Measurements from ENCODE around the gene VEZT.
"Not testable (repeated sequence)": the region's sequence is repeated elsewhere in the genome, so short reads cannot be mapped to it uniquely, and the experiment has no call there.

VEZT gene

DNA sequence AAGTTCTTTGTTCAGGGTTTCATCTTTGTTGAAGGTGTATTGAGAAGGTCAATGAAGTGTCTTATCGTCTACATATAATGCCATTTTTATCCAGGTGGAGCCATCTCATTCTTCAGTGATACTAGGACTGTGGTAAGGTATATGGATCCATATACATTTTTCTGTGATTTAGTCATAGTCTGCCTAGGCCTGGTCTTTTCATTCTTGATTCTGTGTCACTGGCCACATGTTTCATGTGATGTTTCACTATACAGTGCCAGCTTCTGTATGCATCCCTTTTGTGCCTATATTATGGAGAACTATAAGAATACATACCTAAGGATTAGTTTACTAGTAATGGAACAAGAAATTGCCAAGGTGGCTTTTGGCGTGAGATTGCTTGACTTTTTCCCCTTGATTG is 40.5 kb downstream of the VEZT start:
- DNase-seq, result no peak

DNA sequence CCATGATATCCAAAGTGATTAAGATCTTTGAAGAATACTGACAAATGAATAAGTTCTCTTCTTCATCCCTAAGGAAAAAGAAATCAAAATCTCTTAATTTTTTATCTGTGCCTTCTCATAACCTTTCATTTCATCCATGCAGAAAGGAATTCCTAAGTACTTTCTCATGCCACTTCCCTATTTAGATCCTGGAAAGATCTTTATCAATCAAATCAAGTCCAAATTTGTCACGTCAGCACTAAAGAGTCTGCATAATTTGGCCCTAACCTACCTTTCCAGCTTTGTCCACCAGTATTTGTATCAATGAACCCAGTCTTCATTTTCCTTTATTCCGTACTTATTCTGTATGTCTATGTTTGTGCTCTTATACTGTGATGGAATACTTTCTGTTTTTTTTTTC is 41.2 kb downstream of the VEZT start:
- no peak for DNase-seq

DNA sequence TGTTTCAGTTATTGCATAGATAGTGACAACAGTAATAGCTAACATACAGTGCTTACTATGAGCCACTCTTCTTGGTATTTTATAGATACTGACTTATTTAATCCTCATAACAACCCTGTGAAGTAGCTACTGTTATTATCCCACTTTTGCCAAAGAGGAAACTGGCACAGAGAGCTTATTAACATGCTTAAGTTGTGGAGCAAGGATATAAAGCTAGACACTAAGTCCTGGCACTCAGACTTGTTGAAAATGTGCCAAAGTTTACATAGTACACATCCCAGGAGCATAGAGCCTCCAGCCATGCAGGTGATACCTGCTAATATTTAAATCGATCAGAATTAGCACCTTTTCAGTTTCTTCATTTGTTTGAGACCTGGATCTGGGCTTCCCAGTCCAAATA is 41.8 kb downstream of the VEZT start:
- DNase-seq, result no peak

DNA sequence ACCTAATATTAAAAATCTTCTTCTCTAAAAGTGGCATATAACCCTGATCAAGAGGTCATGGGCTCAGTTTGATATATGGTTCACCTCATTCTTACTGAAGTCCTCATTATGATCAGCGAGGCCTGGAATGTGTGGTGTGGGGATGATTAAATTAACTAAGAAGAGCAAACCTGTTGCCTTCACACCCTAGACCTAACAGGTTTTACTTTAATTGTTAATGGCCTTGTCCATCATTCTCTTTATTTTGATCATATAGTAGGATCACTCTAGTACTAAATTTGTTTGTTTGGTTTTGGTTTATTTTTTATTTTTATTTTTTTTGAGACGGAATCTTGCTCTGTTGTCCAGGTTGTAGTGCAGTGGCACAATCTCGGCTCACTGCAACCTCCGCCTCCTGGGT is 43.5 kb downstream of the VEZT start:
- DNase-seq, result no peak

DNA sequence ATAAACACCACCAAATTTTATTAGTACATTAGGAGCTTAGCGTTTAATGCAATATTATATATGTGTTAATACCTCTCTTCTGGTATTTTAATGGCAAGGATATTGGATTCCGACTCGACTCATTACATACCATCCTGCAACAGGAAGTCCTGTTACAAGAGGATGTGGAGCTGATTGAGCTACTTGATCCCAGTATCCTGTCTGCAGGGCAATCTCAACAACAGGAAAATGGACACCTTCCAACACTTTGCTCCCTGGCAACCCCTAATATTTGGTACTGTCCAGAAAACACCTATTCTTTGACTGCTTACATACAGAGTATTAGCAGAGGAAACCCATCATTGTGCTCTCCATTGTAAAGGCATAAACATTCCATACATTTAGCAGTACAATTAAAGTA is 45.2 kb downstream of the VEZT start:
- DNase-seq, result no peak

DNA sequence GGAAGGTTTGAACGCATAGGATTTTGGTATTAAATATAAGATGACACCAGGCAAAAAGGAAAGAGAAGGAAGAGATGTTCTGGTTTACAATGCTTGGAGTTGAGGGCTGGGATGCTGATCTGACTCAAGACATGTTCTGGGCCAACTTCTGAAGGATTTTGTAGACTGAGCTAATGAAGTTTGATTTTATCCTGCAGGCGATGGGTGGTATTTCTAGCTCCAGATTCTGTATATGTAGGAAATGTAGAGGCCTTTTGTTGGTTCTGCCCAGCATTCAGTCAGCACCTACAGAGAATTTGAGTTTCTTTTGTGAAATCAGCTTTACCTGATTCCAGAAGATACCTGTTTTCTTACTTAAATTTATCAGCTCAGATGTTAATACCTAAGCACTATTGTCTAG is 48.2 kb downstream of the VEZT start:
- no peak for DNase-seq

DNA sequence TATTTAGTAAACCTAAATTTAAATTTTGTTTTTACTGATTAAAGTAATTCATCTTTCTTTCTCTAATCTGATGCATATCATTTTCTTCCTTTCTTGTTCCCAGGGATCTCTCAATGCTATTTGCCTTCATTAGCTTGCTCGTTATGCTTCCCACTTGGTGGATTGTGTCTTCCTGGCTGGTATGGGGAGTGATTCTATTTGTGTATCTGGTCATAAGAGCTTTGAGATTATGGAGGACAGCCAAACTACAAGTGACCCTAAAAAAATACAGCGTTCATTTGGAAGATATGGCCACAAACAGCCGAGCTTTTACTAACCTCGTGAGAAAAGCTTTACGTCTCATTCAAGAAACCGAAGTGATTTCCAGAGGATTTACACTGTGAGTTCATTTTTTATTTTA is 48.6 kb downstream of the VEZT start:
- DNase-seq, result no peak

DNA sequence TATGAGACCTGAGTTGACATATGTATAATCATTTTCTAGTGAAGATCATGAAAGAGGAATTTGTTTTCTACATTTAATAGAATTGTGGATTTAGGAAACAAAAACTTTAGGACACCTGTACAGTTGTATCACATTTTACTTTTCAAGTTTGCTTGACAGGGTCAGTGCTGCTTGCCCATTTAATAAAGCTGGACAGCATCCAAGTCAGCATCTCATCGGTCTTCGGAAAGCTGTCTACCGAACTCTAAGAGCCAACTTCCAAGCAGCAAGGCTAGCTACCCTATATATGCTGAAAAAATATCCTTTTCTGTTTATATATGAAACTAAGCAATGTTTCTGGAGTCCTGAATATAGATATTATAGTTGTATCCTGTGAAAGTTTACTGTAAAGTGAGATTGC is 52.3 kb downstream of the VEZT start:
- no peak for DNase-seq

DNA sequence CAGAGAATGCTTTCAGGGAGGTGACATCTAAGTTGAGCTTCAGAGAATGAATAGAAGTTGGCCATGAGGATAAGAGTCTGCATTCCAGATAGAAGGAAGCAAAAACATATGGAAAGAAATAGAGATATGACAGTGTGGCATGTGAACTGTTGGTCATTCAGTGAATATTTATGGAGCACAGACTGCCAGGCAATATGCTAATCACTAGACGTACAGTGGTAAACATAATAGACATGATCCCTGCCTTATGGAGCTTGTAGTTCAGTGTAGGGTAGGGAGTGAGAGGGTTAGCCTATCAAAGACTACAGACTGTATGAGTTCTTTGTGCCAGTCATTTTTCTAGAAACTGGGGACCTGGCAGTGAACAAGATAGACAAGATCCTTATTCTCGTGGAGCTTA is 53.9 kb downstream of the VEZT start:
- no peak for DNase-seq

DNA sequence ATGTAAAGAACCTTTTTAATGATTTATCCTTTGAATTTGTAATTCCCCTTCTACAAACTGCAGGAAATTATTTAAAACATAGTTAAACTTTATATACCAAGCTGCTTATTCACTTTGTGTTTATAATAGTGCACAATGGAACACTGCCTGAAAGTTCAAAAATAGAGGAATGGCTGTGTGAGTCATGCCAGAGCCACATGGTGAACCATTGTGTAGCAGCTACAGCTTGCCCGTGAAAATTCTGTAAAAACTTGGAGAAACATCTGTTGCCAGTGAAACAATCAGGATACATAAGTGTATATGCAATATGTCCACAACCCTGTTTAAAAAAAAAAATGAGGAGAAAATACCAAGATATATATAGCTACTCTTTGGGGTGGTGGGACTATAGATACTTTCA is 59.5 kb downstream of the VEZT start:
- no peak for DNase-seq

DNA sequence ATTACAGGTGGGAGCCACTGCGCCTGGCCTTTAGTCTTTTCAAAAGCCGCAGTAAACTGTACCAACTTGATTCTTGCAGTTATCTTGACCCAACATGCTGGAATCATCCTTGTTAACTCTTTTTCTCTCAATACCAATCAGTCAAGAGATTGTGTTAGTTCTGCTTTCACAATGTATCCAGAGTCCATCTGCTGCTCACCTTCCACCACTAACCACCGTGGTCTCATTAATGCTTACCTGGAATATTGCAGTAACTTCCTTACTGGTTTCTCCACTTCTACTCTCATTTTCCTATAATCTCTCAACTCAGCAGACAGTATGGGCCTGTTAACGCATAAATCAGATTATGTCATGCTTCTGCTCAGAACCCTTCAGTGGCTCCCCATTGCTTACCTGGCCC is 62.2 kb downstream of the VEZT start:
- DNase-seq, result no peak

DNA sequence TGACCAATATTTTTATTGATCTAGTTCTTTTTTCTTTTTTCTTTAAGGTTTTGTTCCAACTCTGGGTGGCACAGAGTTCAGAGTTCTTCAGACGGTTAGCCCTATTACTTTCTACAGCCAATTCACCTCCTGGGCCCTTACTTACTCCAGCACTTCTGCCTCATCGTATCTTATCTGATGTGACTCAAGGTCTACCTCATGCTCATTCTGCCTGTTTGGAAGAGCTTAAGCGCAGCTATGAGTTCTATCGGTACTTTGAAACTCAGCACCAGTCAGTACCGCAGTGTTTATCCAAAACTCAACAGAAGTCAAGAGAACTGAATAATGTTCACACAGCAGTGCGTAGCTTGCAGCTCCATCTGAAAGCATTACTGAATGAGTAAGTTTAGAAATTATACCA is 64.7 kb downstream of the VEZT start:
- DNase-seq, result no peak

DNA sequence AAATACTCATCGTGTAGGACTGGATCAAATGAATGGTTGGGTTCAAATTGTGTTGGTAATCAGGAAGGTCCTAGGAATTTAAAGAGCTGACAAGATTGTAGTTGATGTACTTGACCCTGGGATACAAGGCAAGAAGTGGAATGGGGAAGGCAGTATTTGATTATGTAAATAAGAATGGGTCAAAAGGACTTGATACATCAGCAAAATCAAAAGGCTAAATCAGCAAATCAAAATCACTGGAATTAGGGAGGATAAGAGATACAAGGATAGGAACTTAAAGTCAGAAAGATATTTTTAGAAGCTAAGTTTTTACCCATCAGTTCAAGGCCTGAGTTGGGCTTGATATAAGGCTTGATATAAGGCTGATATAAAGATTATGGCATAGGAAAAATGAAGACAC is 65.8 kb downstream of the VEZT start:
- DNase-seq, result no peak

DNA sequence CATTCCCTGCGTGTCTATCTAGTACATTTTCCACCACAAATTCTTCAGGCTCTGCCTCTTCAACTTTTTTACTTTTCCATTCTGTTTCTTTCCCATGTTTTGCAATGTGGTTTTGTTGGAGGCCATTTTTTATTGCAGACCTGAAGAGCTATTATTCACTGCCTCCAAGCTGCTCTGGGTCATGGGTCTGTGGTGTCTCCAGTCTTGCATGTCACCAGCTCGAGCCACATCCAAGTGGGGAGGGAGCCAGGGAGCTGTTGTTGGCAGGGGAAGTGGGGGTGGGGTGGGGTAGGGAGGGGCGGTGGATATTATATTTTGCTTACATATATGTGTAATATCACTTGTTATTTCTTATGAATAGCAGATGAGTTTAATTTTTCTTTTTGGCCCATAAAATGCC is 69.1 kb downstream of the VEZT start:
- DNase-seq, result no peak

DNA sequence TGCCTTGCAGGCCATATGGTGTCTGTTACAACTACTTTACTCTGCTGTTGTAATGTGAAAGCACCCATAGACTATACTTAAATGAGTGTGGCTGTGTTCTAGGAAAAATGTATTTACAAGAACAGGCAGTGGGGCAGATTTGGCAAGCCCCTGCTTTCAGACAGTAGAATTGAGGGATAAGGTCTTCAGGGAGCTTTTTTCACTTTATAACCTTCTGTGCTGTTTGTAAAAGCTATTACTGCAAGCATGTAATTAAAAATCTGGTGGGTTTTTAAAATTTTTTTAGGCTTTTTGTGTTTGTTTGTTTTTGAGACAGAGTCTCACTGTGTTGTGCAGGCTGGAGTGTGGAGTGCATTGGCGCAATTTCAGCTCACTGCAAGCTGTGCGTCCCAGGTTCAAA is 73.9 kb downstream of the VEZT start:
- DNase-seq, result no peak

DNA sequence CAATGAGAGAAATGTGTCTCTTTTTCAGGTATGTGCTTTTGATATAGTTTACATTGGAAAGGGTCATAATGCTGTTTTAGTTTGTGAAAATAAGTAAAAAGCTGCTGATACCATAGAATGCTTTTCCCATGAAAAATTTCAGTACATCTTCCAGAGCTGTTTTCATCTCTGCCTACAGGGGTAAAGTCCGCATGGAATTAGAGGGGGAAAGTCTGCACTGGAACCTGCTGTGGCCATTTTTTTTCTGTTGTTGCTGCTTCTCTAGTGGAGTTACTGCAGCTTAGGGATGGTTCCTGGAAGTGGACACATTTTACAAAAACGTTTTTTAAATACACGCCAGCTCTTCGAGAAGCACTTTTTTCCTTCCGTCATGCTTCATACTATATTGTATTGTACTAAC is 81.3 kb downstream of the VEZT start:
- DNase-seq, result no peak

DNA sequence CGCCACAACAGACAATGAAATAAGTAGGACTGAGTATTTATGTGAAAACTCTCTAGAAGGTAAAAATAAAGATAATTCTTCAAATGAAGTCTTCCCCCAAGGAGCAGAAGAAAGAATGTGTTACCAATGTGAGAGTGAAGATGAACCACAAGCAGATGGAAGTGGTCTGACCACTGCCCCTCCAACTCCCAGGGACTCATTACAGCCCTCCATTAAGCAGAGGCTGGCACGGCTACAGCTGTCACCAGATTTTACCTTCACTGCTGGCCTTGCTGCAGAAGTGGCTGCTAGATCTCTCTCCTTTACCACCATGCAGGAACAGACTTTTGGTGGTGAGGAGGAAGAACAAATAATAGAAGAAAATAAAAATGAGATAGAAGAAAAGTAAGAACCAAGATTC is 82.7 kb downstream of the VEZT start:
- no peak for DNase-seq

DNA sequence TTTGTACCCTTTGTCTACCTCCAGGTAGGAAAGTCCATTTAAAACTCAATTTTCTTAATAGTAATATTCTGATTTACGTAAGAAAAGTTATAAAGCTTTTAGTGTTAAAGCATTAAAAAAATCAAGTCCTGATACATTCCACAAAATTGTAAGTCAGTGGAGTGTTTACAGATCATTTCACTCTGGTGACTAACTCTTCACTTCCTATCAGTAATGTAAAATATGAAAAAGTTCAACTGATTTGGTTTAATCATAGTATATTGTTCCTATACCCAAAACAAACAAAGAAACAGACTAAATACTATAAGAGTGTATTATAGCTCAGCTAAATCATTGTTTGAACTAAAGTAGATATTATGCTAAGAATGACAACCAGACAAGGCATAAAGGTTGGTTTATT is 85.9 kb downstream of the VEZT start:
- DNase-seq, result no peak

DNA sequence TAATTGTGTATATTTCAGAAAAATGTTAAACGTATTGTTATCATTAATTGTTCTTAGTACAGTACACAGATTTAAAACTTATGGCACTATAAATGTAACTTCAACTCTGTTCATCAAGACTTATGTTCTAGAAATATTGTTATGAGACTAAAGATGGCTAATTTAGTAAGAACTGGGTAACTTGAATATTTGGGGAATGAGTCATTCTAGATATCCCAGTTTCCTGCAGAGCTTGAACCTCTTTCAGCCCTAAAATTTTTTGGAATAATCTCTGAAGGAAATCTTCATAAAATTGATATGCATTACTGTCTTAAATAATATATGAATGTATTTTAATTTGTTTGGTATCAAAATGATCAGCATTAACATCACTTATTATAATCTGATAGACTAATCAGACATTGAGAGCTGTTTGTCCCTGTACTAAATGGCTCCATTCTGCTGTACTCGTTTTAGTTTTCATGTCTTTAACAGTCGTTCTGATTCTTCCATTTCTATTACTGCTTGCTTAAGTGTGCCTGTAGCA is 87.1 kb downstream of the VEZT start:
- DNase-seq, result no peak

DNA sequence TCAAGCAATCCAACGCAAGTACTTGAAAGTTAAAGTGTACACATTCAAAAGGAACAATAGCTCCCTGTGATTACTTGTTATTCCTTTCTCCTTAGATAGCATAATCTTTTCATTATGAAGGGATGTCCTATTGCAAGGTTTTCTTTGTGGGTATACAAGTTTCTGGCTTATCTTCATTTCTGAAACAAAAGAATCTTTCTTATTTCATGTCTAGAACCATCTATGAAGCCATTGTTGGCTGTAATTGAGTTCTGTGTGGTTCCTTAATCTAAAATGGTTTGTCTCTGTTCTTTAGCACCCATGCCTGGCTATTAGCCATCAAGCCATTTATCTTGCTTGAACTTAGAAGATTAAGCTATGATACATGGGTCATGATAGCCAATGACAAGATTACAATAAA is 95.0 kb downstream of the VEZT start:
- no peak for DNase-seq

DNA sequence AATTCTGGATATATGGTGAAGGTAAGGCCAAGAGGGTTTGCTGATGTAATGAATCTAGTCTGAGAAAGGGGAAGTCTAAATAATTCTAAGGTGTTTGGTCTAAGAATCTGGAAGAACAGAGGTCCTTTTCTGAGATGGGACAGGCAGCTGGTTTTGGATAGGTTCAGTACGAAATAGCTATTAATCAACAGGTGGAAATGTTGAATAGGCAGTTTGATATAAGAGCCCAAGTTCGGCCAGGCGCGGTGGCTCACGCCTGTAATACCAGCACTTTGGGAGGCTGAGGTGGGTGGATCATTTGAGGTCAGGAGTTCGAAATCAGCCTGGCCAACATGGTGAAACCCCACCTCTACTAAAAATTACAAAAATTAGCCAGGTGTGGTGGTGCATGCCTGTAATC is 97.1 kb downstream of the VEZT start:
- not testable (repeated sequence) for DNase-seq

DNA sequence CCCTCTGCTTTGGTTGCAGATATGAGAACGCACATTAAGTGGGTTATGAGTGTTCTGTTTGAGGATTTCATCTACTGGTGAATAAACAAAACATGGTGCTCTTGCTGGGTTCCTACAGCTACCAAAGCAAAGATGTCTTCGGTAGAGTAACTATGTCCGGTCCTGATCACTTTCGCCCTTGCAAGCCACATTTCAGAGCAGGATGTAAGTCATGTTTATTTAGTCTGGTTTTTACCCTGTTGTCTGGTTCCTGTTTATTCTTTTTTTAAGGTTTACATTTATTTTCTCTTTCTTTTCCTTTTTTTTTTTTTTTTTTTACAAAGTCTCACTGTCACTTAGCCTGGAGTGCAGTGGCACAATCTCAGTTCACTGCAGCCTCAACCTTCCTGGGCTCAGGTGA is 99.2 kb downstream of the VEZT start:
- DNase-seq, result no peak

DNA sequence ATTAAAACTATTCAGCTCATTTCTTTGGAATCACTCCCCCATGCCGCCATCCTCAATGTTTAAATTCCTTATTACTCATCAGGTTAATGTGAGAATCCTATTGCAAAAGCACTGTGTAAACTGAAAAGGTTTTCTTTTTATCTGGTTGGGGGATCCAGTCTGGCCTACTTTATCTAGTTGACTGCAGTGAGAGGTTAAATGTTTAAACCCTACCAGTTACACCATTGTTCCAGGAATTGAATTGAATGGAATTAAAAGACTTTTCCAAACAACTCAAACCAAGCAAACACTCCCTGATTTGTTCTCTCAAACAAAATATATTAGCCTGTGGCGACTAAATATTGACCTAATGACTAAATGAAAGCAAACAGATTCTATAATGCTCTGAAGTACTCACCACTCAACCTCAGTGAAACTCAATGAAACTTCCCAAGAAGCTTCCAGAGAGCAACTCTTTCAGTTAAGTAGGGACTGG is 100.5 kb downstream of the VEZT start:
- DNase-seq, result no peak

DNA sequence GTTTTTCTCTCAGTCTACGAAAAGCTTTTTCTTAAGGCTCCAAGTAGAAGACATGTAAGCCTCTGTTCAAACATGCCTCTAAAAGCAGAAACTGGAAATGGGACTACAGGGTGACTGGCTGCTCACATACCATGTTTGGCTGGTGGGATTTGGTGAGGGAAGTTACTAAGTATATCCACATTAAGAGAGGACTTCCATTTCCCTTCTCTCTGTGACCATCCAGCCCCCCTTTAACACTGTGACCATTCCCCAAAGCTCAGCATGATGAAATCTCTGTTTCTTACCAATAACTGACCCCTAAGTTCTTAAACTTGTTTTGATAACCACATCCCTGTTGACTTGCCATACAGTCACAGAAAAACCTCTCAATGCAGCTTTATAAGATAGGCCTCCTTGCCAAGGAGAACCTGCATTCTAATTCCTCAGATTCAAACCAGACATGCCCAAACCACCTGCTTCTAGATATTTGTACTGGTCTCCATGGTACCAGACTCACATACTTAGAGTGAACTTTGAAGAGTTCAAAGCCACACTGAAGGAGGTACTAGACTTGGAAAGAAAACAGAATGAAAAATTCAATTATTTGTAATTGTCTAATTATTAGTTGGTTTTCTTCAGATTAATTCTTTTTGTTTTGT is 102.2 kb downstream of the VEZT start:
- no peak for DNase-seq

DNA sequence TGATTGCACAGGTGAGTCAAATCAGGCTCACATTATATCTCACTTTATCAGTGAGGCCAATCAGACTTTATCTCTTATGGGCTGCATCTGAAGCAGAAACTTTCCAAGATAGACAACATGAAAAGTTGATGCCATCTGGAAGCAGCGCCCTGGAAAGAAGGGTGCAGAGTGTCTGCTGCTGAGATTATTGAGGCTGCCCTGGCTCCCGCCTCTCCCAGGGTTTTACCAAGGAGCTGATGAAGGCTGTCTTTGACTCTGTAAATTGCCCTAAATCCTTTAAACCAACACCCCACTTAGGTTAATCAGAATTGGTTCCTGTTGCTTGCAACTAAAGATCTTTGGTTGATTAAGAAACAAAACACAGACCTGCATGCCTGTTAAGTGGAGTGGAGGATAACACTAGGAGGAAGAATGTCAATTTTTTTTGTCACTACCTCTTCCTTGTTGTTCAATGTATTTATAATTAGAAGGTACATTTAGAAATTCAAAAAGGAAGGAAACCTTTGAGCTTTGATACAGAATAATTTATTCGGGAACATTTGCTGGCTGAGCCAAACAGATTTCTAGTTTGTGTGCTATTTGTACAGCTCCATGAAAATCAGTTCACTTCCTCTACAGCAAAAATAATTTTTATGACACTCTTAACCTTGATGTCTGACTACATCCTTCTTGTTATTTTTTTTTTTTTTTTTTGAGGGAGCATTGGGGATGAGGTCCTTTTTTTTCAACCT is 104.1 kb downstream of the VEZT start:
- DNase-seq, result no peak

Measured in activated T-cell treated with anti-CD3 and anti-CD28 coated beads, Interleukin-2, amount 50 U/mL, for 48 hours (primary cell).